Measurements from ENCODE around the gene KBTBD3.

The KBTBD3 gene, protein sequence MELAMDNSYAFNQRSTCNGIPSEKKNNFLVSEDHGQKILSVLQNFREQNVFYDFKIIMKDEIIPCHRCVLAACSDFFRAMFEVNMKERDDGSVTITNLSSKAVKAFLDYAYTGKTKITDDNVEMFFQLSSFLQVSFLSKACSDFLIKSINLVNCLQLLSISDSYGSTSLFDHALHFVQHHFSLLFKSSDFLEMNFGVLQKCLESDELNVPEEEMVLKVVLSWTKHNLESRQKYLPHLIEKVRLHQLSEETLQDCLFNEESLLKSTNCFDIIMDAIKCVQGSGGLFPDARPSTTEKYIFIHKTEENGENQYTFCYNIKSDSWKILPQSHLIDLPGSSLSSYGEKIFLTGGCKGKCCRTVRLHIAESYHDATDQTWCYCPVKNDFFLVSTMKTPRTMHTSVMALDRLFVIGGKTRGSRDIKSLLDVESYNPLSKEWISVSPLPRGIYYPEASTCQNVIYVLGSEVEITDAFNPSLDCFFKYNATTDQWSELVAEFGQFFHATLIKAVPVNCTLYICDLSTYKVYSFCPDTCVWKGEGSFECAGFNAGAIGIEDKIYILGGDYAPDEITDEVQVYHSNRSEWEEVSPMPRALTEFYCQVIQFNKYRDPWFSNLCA

DNA sequence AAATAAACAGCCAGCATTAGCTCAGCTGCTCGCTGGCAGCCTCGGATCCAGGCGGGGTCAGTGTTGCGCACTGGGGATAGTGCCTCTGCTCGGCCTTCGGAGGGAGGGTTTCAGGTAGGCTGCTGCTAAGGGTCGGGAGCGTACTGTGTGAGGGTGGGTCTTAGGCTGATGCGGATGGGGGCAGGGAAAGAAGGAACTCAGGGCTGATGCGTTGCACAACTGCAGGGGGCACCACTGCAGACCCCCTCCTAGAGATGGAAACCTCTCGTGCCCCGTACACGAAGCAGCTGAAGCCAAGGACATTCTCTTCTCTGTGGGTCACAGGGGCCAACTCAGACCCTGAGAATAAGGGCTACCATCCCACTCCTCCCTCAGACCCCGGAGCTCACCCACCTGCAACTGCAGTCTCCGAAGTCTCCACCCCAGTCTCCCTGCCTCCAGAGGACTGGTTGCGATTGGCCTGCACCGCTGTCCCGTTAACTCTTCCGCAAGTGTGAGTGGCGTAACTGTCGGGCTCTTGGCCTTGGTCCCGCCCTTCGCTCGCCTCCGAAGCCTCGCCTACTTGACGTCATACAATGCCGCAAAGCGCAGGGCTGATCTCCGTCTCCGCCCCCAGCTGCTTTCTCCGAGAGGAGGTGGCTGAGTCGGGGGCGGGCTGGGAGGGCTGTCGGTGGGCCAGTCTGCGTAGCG, at the start of gene KBTBD3:
Gene KBTBD3, minus strand, starts transcription at position 429 of the 690 bp plus-strand sequence. CDS start 18,250 bp downstream, outside the sequence.
- DNase-seq (ENCODE audit: low spot score) (peak; percentile 95), FAIRE-seq (peak; percentile 91)

- DNase-seq (ENCODE audit: low spot score) (peak; percentile 7), FAIRE-seq (no peak)
Measured at GRCh38 chr11:106121570-106122320, 44.6 kb upstream of the KBTBD3 start.

- no peak for FAIRE-seq
- DNase-seq (ENCODE audit: low spot score) = no peak
Measured at GRCh38 chr11:106105986-106106385, 28.8 kb upstream of the KBTBD3 start.

- DNase-seq (ENCODE audit: low spot score) (no peak), FAIRE-seq (no peak)
Measured at GRCh38 chr11:106101819-106102218, 24.7 kb upstream of the KBTBD3 start.

DNA sequence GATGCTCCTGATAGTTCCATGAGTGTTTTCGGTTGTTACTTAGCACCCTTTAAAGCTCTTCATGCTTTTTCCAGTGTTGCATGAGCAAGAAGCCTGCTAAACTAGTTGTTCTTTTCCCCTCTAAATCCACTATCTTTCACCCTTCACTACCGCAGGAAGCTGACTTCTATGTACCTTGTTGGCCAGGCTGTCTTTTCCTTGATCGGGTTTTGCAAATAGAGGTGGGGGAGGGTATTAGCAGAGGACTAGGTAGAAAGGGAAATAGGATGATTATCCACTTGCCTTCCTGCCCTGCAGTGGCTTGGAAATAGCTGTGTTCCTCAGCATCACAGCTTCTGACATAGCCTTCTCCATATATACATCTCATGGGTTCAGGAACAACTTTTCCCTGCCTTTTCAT, 24.2 kb upstream of the KBTBD3 start:
- FAIRE-seq (no peak), DNase-seq (ENCODE audit: low spot score) (no peak)

DNA sequence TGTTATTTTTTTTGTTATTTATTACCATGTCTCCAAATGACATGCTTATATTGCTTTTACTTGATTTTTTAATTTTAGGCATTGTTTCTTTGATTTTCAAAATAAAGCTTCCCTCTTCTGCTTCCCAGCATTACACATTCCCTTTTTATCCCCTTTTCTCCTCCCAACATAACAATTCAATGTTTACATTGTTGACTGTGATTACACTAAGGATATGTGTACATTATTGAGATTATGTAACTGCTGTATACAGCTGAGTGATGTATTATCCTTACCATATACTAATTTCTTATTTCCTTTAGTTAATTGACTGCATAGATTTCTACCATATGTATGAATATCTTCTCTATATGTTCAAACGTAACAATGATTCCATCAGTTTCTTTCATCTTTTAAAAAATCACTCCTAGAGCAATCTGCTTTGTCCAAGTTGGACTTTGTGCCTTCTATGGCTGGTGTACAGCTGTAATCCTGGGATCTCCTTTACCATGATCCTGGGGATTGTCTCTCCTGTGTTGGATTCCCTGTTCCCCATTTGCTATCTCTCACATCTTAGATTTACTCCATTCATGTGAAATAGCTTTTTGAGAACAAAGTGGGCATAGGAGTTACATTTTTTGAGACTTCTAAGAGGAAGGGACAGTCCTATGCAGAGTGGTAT, 21.9 kb upstream of the KBTBD3 start:
- DNase-seq (ENCODE audit: low spot score) (no peak), FAIRE-seq (no peak)

DNA sequence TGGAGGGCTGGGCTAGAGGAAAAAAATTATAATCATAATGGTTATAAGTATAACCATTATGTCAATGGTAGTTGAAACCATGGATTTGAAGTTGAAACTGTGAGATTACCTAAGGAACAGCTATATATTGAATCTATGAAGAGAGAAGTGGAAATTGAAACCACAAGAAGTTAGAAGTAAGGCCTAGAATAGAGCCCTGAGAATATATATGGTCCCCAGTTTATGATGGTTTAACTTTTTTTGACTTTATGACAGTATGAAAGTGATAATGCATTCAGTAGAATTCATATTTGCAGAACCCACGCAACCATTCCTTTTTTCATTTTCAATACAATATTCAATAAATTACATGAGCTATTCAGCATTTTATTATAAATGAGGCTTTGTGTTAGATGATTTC, 15.3 kb upstream of the KBTBD3 start:
- FAIRE-seq (no peak), DNase-seq (ENCODE audit: low spot score) (no peak)

GRCh38 chr11:106091480-106092123, 14.5 kb upstream of the KBTBD3 start:
- FAIRE-seq = no peak
- no peak for DNase-seq (ENCODE audit: low spot score)

- no peak for FAIRE-seq
- DNase-seq (ENCODE audit: low spot score) = no peak
Measured at GRCh38 chr11:106088896-106089295, 11.7 kb upstream of the KBTBD3 start.

GRCh38 chr11:106087815-106088435, 10.8 kb upstream of the KBTBD3 start:
- DNase-seq (ENCODE audit: low spot score) (peak; percentile 10), FAIRE-seq (no peak)

GRCh38 chr11:106086850-106087249, 9.7 kb upstream of the KBTBD3 start:
- DNase-seq (ENCODE audit: low spot score) = no peak
- FAIRE-seq = no peak

DNA sequence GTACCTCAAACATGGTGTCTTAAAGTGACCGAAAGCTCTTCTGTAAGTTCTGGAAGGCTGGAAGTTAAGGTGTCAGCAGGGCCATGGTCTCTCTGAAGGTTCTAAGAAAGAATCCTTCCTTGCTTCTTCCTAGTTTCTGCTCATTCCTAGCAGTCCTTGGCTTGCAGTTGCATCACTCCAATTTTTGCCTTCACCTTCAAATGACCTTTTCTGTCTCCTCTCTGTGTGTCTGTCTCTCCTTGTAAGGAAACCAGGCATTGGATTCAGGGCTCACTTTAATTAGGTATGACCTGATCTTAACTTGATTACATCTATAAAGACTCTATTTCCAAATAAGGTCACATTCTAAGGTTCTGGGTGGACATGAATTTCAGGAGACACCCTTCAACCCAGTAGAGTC, 9.0 kb upstream of the KBTBD3 start:
- FAIRE-seq (no peak), DNase-seq (ENCODE audit: low spot score) (no peak)

- DNase-seq (ENCODE audit: low spot score) = no peak
- no peak for FAIRE-seq
Measured at GRCh38 chr11:106082096-106082495, 4.9 kb upstream of the KBTBD3 start.

GRCh38 chr11:106077609-106078455, 685 bp upstream of the KBTBD3 start, which contains the start of gene AASDHPPT:
Gene AASDHPPT, plus strand, starts transcription at chr11:106077662. Its CDS starts 49 bp downstream, at chr11:106077711.
- no peak for FAIRE-seq
- peak; percentile 29 for DNase-seq (ENCODE audit: low spot score)

DNA sequence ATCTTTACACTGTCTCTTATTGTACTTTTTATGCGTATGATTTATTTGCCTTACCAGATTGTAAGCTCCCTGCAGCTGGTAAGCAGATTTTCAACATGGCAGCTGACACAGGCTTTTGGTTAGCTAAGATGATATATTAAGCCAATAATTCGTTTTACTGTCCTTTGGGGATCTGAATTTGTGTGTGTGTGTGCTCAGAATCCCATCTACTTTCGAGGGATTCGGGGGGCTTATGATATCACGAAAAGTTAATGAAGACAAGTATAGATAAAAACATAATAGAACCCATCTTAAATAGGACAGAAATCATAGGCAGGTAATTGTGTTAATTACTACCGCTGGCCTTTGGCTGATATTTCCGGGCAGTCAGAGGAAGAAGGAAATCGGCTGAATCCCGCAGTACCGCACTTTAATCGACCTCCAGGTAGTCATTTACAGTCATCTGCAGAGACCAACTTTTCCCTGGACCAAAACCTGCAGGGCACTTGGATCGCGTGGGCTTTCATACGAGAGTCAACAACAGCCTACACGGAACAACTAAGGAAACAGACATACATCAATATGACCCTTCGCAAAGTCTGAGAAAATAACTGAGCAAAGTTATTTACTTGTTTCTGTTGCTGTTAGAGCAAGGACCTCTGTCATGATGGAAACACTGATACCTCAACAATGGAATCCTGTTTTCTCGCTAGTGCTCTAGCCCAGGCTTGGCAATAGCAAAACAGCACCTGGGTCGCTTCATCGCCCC, 802 bp downstream of the KBTBD3 start:
- DNase-seq (ENCODE audit: low spot score) (peak; percentile 4), FAIRE-seq (no peak)

- DNase-seq (ENCODE audit: low spot score) (no peak), FAIRE-seq (no peak)
Measured at GRCh38 chr11:106072804-106073203, 4.3 kb downstream of the KBTBD3 start.

DNA sequence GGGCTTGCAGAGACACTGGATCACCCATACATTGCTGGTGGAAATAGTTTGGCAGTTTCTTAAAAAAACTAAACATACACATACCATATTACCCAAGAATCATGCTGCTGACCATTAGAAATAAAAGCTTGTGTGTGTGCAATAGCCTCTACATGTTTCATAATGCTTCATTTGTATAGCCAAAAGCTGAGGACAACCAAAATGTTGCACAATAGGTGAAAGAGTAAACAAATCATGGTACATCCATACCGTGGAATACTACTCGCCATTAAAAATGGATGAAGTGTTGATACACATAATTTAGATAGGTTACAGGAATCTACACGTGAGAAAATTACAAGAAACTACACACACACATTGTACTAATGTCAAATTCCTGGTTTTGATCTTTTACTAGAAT, 6.5 kb downstream of the KBTBD3 start:
- DNase-seq (ENCODE audit: low spot score) (no peak), FAIRE-seq (no peak)

DNA sequence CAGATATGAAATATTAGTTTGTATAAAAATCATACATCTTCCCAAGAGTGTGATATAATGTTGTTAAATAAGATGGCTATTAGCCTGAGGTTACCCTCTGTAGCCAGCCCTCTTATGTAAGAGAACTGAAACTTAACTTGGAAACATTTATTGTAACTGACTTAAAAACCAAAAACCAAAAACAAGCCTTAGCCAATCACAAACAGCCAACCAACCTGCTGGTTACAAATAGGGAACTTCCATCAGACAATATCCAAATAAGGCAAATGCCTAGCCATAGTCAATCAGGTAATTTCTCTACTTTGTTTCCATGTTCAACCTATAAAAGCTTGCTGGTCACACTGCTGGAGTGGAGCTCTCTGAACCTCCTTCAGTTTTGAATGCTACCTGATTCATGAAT, 14.1 kb downstream of the KBTBD3 start:
- no peak for DNase-seq (ENCODE audit: low spot score)
- FAIRE-seq = no peak
